HCEC 1CT (cell line): Measurements from ENCODE around the gene INTS1.

Experiments used
- DNase-seq: peaks from one replicate; pipeline ENCODE4 v3.0.0-alpha.2; 2017

Gene INTS1

GRCh38 chr7:1541431-1542162 lies 37.4 kb upstream of the INTS1 start:
- no peak for DNase-seq

- DNase-seq = no peak
These were observed 36.6 kb upstream of the INTS1 start for GRCh38 chr7:1540776-1541271.

- DNase-seq = no peak
These were observed 35.9 kb upstream of the INTS1 start for GRCh38 chr7:1539882-1540775.

GRCh38 chr7:1539181-1539881 lies 35.1 kb upstream of the INTS1 start:
- DNase-seq = no peak

GRCh38 chr7:1538544-1539180 lies 34.5 kb upstream of the INTS1 start:
- no peak for DNase-seq

GRCh38 chr7:1537535-1538412 lies 33.6 kb upstream of the INTS1 start:
- peak; percentile 89 for DNase-seq

- DNase-seq = peak; percentile 98
These were observed 32.8 kb upstream of the INTS1 start for GRCh38 chr7:1536743-1537534.

GRCh38 chr7:1536455-1536742 lies 32.2 kb upstream of the INTS1 start:
- DNase-seq = no peak

- no peak for DNase-seq
These were observed 31.7 kb upstream of the INTS1 start for GRCh38 chr7:1535701-1536454.

- DNase-seq = no peak
These were observed 30.9 kb upstream of the INTS1 start for GRCh38 chr7:1535100-1535458.

GRCh38 chr7:1534330-1535099 lies 30.3 kb upstream of the INTS1 start:
- DNase-seq = no peak

GRCh38 chr7:1533547-1534329 lies 29.5 kb upstream of the INTS1 start:
- peak; percentile 81 for DNase-seq

GRCh38 chr7:1533255-1533546 lies 29.0 kb upstream of the INTS1 start:
- no peak for DNase-seq

- peak; percentile 94 for DNase-seq
These were observed 28.5 kb upstream of the INTS1 start for GRCh38 chr7:1532456-1533254.

- DNase-seq = no peak
These were observed 27.8 kb upstream of the INTS1 start for GRCh38 chr7:1531979-1532455.

GRCh38 chr7:1531263-1531978 lies 27.2 kb upstream of the INTS1 start:
- DNase-seq = no peak

GRCh38 chr7:1530946-1531262 lies 26.7 kb upstream of the INTS1 start:
- no peak for DNase-seq
